ENCODE results near the gene CENPN. TPM values are rescaled to one million over a fixed set of nuclear protein-coding genes. Genes with fewer than 3 reads are reported as not detected.

Gene CENPN
- polyA plus RNA-seq, 4 donors, result 21.1 to 24.4 (median 23.1) TPM

- no peak for DNase-seq (ENCODE audit: low read depth in 4 of 4, low spot score in 2 of 4)
Observed at GRCh38 chr16:81073560-81074330, 66.7 kb downstream of the CENPN start.

DNA sequence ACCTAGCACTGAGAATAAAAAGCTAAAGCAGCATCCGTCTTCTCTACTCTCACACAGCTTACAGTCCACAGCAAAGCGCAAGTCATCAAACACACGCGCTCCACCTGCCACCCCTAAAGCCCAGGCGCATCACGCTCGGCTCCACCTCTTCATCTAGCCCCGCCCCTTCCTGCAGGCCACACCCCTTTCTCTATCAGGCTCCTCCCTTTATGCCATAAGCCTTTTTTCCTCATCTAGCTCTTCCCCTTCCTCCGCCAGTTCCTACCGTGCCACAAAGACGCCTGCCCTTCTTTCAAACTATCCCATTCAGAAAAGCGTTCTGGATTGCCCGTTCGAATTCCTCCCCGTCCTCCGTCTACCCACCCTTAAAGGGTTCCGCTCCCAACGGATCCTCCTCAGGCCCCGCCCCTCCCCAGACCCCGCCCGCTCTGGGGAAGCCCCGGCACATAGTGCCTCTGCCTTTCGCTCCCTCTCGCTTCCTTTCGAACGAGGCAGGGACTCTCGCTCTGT lies 69.6 kb downstream of the CENPN start:
- peak in 3 of 4 donors; percentile 86 to 93 (median 90) for DNase-seq (ENCODE audit: low read depth in 4 of 4, low spot score in 2 of 4)

- DNase-seq (ENCODE audit: low read depth in 4 of 4, low spot score in 2 of 4), result peak; percentile 94 to 97 (median 96)
Observed at GRCh38 chr16:81077076-81077940, 70.3 kb downstream of the CENPN start, which contains the start of gene C16orf46. Gene C16orf46, minus strand, starts transcription at chr16:81077238. Its CDS starts 13,283 bp downstream, at chr16:81063955.

DNA sequence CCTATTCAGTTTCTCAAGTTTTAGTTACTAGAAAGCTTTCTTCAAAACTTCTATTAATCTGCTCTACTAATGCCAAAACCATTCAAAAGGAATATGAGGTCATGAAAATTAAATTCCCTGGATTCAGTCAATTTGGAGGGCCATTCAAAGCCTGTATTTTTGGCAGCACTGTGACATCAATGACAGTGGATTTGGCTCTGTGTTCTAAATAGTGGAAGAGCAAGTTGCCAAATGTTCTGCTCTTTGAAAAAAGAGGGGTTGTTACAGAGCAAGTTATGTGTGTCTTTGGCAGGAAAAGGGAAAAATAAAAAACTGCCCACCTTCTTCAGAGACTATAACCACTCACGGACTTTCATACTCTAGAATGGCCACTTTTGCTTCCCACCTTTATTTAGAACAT lies 73.2 kb downstream of the CENPN start:
- no peak for DNase-seq (ENCODE audit: low read depth in 4 of 4, low spot score in 2 of 4)

DNA sequence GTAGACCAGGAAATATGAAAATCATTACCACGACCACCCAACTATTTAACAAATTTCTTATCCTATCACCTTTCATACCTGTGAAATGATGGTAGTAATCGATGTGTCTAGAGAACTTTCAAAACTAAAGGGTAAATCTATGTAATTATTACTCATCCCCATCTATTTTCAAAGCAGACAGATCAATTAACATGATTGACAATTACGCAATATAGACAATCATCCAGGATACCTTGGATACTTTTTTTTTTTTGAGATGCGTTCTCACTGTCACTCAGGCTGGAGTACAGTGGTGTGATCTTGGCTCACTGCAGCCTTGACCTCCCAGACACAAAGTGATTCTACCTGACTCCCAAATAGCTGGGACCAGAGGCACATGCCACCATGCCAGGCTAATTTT lies 74.0 kb downstream of the CENPN start:
- no peak for DNase-seq (ENCODE audit: low read depth in 4 of 4, low spot score in 2 of 4)

Other genes starting within 250 kb of the CENPN start
- gene CDYL2, start 202.6 kb upstream of the CENPN start, polyA plus RNA-seq (ENCODE audit: insufficient read length in 4 of 4), result 1 to 10 TPM; 6.0 to 7.6 (median 7.2) TPM
- 10 to 100 TPM; 60.4 to 69.4 (median 68.1) TPM for gene CMC2, start 329 bp upstream of the CENPN start, polyA plus RNA-seq (ENCODE audit: insufficient read length in 4 of 4)
- 10 to 100 TPM; 37.0 to 46.1 (median 44.3) TPM for gene ATMIN, start 28.6 kb downstream of the CENPN start, polyA plus RNA-seq (ENCODE audit: insufficient read length in 4 of 4)
- gene C16orf46, start 70.0 kb downstream of the CENPN start, polyA plus RNA-seq (ENCODE audit: insufficient read length in 4 of 4), result 1 to 10 TPM; 1.4 to 3.2 (median 1.9) TPM
- 100 to 1,000 TPM in 1 of 4 donors, 10 to 100 TPM in 3; 77.8 to 102 (median 96.7) TPM for gene GCSH, start 89.2 kb downstream of the CENPN start, polyA plus RNA-seq (ENCODE audit: insufficient read length in 4 of 4)
- 1 to 10 TPM; 1.5 to 3.0 (median 2.6) TPM for gene BCO1, start 231.5 kb downstream of the CENPN start, polyA plus RNA-seq (ENCODE audit: insufficient read length in 4 of 4)

Data from left renal cortex interstitium (tissue), 4 donors.